Stimulated activated CD4-positive, alpha-beta T cell treated with anti-CD3 and anti-CD28 coated beads, TNF-alpha, amount 100 ng/mL, for 48 hours (primary cell): ENCODE results near the gene PCBP3.
A peak's percentile ranks its signal among the peaks of the same experiment; 100 is the strongest.

Experiments used
- DNase-seq, 3 donors: peaks; one replicate each; pipeline ENCODE4 v3.0.0-alpha.2; 2020; ENCODE audit warnings: low read depth in 3 of 3

The PCBP3 gene

DNA sequence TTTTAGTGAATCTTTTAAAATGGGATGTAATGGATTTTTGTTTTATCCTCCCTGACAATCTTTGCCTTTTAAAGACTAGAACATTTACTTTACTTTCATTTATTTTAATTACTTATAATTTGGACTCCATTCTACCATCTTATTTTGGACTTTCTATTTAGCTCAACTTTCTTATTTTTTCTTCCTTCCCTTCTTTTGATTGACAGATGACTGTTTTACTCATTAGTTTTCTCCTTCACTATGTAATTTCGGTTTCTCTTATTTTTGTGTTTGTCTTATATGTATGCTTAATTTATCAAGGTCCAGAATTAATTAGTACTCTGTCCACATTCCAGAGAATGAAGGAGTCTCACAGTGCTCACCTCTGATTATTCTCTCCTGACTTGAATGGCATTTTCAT lies 109.9 kb downstream of the PCBP3 start:
- no peak for DNase-seq

DNA sequence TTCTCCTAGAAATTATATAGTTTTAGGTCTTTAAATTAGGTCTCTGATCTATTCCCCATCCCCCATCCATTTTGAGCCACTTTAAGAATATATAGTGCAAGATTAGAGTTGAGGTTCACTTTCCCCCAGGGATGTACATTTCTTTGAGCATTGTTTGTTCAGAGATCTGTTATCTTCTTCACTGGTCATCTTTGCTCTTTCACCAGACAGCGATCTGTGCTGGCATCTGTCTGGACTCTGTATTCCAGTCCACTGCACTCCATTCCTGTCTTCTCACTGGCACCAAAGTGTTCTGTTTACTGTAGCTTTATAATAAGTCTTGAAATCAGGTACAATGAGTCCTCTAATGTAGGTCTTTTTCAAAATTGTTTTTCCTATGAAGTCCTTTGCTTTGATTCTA lies 112.5 kb downstream of the PCBP3 start:
- DNase-seq = no peak

DNA sequence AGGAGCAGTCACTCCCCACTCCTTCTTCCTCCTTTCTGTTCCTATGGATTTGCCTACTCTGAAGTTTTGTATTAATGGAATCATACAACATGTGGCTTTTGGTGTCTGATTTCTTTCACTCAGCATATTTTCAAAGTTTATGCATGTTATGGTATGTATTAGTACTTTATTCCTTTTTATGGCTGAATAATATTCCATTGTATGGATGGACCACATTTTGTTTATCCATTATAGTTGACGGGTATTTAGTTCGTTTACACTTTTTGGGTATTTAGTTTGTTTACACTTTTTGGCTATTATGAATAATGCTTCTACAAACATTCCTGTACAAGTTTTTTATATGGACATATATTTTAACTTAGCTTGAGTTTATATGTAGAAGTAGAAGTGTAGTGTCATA lies 113.1 kb downstream of the PCBP3 start:
- DNase-seq = no peak

- DNase-seq = no peak
Observed at GRCh38 chr21:45761704-45762103, 118.2 kb downstream of the PCBP3 start.

- DNase-seq = no peak
Observed at GRCh38 chr21:45763074-45763473, 119.5 kb downstream of the PCBP3 start.

DNA sequence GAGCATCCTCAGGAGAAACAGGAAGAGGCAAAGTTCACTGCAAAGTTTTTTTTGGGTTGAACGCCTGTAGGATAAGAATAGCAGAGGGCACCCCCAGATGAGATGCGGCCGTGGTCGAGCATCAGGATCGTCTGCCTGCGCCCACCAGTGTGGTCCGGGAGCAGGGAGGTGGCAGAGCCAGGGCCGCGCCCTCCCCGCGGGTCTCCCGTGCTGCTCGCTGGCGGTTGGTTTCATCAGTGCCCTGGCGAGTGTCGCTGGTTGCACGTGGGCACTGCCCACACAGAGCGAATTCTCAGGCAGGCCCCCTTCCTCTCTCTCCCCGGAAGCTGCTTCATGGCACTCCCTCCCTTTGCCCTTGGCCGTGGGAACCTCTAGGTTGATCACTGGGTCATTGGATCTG lies 120.0 kb downstream of the PCBP3 start:
- no peak for DNase-seq

DNA sequence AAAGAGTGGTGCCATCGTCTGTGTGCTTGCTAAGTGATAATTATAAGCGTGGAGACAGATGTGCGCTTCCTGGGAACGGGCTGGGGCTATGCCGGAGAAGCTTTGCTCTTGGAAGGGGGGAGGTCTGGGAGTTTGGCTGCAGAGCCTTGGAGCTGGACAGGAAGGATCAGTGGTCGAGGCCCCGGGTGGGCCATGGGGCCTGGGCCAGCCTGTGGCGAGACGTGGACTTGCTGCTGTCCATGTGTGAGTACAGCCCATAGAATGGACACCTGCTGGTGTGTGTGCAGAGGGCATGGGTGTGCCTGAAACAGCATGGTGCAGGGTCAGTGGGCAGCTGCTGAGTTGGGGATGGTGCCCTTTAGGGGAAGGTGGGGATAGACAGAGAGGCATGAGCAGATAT lies 121.3 kb downstream of the PCBP3 start:
- no peak for DNase-seq

- no peak for DNase-seq
Observed at GRCh38 chr21:45765375-45765774, 121.8 kb downstream of the PCBP3 start.

DNA sequence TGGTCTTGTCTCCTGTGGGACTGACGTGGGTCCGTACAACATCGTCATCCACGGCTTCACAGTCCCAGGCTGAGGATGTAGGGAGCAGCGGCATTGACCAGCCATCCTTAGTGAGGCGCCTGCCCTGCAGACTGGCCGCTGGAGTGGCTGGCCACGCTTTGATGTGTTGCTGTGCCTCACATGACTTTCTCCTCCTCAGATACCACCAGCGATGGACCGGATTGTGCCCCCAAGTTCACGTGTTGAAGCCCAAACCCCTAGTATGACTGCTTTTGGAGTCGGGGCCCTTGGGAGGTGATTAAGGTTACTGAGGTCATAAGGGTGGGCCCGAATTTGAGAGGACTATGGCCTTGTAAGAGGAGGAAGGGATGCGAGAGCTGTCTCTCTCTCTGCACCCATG lies 122.5 kb downstream of the PCBP3 start:
- no peak for DNase-seq

GRCh38 chr21:45766501-45766900 lies 123.0 kb downstream of the PCBP3 start:
- DNase-seq = no peak

DNA sequence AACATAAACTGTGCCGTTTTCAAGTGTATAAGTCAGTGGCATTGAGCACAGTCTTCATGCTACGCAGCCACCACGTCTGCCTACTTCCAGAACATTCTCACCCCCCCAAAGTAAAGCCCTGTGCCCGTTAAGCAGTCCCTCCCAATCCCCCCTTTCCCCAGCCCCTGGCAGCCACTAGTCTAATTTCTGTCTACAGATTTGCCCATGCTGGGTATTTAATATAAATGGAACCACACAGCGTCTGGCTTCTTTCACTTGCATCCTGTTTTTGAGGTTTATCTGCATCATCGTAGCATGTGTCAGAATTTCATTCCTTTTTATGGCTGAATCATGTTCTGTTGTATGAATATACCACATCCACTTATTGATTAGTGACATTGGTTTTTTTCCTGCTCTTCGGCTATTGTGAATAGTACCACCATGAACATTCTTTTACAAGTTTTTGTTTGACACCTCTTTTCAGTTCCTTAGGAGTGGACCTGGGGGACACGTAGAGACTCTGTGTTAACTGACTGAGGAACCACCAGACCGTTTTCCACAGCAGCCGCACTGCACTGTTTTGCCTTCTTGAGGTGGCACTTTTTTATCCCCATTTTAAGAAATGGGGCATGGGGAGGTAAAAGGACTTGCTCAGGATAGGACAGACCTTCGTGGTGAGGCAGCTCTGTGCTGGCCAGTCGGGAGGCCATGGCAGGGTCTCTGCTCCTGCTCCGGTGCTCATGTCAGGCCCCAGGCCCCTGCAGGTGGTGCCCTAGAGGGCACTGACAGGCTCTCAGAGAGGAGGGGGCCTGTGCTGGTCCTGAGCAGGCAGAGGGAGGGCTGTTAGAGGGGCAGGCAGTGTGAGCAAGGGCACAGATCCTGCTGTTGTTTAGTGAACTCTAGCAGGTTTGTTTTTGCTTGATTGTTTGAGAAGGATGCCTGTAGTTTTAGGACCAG lies 123.8 kb downstream of the PCBP3 start:
- peak in 1 of 3 donors; percentile 11 for DNase-seq

DNA sequence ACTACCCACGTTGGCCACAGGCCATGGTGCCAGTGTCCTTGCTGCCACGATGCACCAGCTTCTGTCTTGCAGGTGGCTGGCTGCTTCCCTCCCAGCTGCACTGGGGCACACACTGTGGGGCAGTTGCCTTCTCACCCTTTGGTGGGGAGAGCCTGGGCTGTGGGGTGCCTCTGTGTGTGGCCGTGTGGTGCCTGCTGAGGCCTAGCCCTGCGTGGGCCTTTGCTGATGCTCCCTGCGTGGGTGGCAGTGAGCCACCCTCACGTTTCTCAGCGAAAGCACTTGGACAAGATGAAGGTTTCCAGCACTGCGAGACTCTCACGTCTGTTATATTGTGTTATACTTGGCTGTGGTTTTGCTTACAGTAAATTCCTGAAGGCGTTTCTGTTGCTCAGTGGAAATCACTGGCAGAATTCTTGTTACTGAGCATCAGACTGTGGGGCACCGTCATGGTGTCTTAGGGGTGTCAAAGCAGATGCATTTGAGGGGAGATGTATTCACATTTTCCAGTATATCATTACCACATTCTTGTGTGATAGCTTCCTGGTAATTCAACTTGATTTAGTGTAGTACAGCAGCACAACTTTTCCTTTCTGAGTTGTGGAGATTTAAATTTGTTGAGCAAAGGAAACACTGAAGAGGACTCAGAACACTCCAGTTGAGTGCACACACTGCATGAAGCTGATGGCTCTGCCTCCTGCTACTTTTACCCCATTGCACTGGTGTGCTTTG lies 124.7 kb downstream of the PCBP3 start:
- DNase-seq = peak; percentile 21 to 65 (median 41)

DNA sequence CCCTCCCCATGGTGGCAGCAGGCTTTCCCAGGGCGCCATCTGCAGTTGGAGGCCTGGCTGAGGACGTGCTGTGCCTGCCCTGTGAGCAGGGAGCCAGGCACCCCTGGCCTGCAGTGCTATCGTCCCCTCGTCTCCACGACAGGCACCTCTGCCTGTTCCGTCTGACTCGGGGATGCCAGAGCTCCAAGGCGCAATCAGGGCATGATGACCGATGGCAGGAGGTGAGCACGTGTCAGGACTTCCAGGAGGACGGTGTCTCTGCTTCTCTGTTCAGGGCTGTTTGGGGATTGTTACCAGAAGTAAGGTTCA lies 125.2 kb downstream of the PCBP3 start:
- DNase-seq = peak in 2 of 3 donors; percentile 8 to 12

- peak in 1 of 3 donors; percentile 5 for DNase-seq
Observed at GRCh38 chr21:45769294-45769693, 125.8 kb downstream of the PCBP3 start.

- no peak for DNase-seq
Observed at GRCh38 chr21:45769896-45770295, 126.4 kb downstream of the PCBP3 start.

GRCh38 chr21:45772180-45772579 lies 128.7 kb downstream of the PCBP3 start:
- no peak for DNase-seq

- DNase-seq = no peak
Observed at GRCh38 chr21:45774291-45774690, 130.8 kb downstream of the PCBP3 start.

GRCh38 chr21:45776971-45777370 lies 133.4 kb downstream of the PCBP3 start:
- no peak for DNase-seq

DNA sequence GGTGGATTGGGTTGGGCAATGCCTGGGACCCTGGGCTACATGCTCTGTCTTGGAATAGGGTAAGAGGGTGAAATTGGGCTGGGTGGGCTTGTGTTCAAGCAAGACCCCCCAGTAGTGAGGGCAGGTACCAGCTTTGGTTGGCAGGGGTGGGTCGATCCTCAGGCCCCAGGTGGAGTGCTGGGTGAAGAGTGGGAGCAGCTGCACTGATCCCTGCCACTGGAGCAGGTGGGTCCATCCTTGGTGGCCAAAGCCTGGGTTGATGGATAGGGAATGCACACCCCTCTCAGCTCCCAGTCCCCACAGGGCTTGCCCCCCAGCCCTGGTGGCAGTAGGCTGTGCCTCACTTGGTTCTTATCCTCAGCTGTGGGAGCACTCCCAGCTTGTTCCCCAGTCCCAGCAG lies 135.2 kb downstream of the PCBP3 start:
- DNase-seq = no peak

DNA sequence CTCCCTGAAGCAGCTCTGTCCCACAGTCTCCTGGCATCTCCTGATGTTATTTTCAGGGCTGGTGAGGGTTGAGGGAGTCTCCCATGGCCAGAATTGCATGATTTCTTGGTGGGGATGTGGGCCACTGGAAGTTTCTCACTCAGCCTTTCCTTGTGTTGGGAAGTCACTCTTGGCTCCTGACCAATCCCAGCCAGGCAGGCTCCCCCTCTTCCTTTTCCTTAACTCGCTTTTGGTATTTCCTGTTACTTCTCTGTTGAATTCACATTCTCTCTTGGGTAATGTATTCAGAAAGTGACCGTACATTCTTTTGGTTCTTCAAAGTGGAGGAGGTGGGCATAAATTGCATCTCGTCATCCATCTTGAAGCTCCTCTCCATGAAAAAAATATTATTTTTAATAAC lies 135.7 kb downstream of the PCBP3 start:
- DNase-seq = no peak

DNA sequence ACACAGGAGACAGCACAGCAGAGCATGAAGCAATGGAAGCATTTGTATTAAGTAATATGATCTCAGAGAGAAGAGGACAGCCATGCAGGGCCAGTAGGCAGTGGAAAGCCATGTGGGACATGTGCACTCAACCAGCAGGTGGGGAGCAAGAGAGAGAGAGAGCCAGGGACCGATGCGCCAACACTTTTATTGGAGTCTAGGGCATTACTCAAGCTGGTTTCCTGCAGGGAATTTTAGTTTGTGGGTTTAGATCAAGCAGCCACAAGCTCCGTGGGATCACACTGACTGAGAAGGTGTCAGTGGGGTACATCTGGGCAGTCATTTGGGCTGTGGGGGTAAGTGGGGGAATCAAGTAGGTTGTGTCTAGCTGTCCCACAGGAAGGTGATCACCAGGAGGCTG lies 137.1 kb downstream of the PCBP3 start:
- no peak for DNase-seq

- no peak for DNase-seq
Observed at GRCh38 chr21:45781741-45782140, 138.2 kb downstream of the PCBP3 start.

DNA sequence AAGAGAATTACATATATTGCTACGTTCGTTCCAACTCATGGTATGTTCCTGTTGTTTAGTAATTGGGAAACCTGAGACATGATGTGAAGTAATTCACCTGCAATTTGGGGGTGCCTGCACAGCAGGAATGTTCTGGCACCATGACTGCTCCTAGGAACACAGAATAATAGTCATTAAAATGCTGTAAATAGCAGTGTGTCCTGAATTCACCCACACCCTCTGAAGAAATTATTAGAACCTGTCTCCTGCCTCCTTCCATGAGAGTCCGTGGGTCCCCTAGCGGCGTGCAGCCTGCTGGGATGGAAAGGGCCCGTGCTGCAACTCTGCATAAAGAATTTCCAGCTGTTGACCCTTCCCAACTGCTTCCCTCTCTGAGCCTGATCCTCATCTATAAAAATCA lies 143.1 kb downstream of the PCBP3 start:
- no peak for DNase-seq
